ENCODE results near the gene KCTD3. TPM values are rescaled to one million over a fixed set of nuclear protein-coding genes. Genes with fewer than 3 reads are reported as not detected.

The KCTD3 gene
- total RNA-seq, 1 experiment from 2014 or later: 46.7 TPM

DNA sequence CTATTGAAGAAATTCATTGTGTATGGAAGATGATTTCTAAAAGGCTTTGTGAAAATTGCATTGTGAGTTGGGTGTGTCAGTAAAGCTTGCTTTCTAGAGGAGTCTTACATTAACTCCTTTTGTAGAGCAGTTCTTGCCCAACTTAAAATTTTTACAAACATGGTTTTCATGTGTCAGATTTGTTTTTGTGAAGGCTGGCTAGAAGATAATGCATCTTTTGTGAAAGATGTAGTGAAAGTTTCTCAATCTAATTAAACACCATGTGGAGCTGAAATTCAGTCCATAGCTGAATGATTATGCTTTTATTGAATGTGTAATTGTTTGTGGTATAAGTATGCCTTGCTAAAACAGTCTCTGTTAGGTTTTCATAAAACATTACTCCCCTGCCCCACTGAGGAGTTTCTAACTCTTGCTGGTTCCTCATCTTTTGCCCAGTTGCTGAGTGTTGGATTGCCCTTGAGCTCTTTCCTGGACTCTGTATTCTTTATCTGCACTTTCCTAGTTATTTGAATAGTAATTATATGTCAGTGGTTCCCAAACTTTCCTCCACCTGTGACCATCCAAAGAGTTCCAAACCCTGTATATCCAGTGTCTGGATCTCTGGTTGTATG is 38.0 kb downstream of the KCTD3 start (continued):
- TF ChIP-seq RAD21 (IDR thresholded peaks at IDR 0.05; ENCODE audit: low read depth) (no peak), YY1 (IDR thresholded peaks at IDR 0.05; ENCODE audit: extremely low read depth, insufficient replicate concordance, low read depth, low read length) (no peak), ATF3 (IDR thresholded peaks at IDR 0.05) (no peak), FOSL1 (IDR thresholded peaks at IDR 0.05; ENCODE audit: low read depth) (no peak), EZH2 (IDR thresholded peaks at IDR 0.05) (no peak), EGR1 (IDR thresholded peaks at IDR 0.05; ENCODE audit: low read depth) (no peak), ZFX (IDR thresholded peaks at IDR 0.05) (no peak)

DNA sequence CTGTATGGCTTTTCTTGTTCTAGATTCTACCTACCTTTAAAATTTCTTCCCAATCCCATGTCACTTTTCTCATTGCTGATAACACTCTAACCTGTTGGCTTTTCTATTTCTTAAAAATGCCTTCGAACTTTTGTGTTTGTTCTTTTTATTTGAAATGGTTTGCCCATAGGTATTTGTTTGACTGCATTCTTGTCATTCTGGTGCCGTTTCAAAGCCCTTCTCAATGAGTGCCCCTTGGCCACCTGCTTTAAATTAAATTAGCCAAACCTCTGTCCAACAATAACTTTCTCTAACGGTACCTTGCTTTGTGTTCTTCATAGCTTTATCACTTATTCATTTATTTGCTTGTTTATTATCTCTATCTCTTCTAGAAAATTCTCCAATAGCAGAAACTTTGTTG is 38.9 kb downstream of the KCTD3 start:
- no peak for DNase-seq (ENCODE audit: low read depth, low spot score)
- H3K9ac ChIP-seq (ENCODE audit: low read length): no peak overlapping the region
- H3K4me3 ChIP-seq (replicated peaks in 1 of 2; ENCODE audit: low read depth in 1 of 2, low read length in 2 of 2): no peak overlapping the region
- intact Hi-C loops (cut with micrococcal nuclease): no loop called here
- BruUV-seq (replicated peaks): no TSS peak
- POLR2A ChIA-PET: no interaction called here
- no peaks in the 10 kb centered on the region for H3K9me3 ChIP-seq (ENCODE audit: control insufficient read depth in 1 of 2, insufficient read depth in 1 of 2, low read depth in 1 of 2, low read length in 2 of 2)
- no peak for TF ChIP-seq SP1 (IDR thresholded peaks at IDR 0.05; ENCODE audit: low read depth)
- no peak for TF ChIP-seq YY1 (IDR thresholded peaks at IDR 0.05; ENCODE audit: extremely low read depth, insufficient replicate concordance, low read depth, low read length)
- no peak for TF ChIP-seq CTCF (IDR thresholded peaks at IDR 0.05 in 2 of 3, conservative IDR thresholded peaks at IDR 0.05 in 1 of 3; ENCODE audit: borderline replicate concordance in 1 of 3, insufficient read depth in 1 of 3, low read depth in 2 of 3, low read length in 2 of 3)
- no peak for TF ChIP-seq TCF7L2 (IDR thresholded peaks at IDR 0.05; ENCODE audit: borderline replicate concordance, extremely low read depth, insufficient read depth, insufficient read length)
- TF ChIP-seq FOSL1 (IDR thresholded peaks at IDR 0.05; ENCODE audit: low read depth): no peak
- no peak for TF ChIP-seq ZFX (IDR thresholded peaks at IDR 0.05)
- no peak for TF ChIP-seq EZH2phosphoT487 (IDR thresholded peaks at IDR 0.05; ENCODE audit: borderline replicate concordance)
- TF ChIP-seq JUND (IDR thresholded peaks at IDR 0.05): no peak
- TF ChIP-seq ELF1 (IDR thresholded peaks at IDR 0.05; ENCODE audit: borderline replicate concordance, low read depth): no peak
- no peak for TF ChIP-seq POLR2A (IDR thresholded peaks at IDR 0.05; ENCODE audit: borderline replicate concordance, extremely low read depth, insufficient read depth, insufficient read length)
- no peak for TF ChIP-seq ZNF274 (IDR thresholded peaks at IDR 0.05; ENCODE audit: low read depth, low read length)
- TF ChIP-seq EZH2 (IDR thresholded peaks at IDR 0.05): no peak
- H3K4me2 ChIP-seq (ENCODE audit: low read length): no peak overlapping the region
- H3K36me3 ChIP-seq (ENCODE audit: control insufficient read depth in 1 of 2, insufficient read depth in 2 of 2, low read length in 2 of 2): peaks cover 13 to 14% of the 10 kb centered on the region in 2 experiments; a peak in 3 of 4 replicates
- H4K20me1 ChIP-seq (ENCODE audit: insufficient read depth): no peaks in the 10 kb centered on the region
- no peaks in the 10 kb centered on the region for H3K4me1 ChIP-seq (ENCODE audit: control insufficient read depth in 1 of 2, insufficient read depth in 2 of 2, low read length in 2 of 2)
- H3K27ac ChIP-seq (ENCODE audit: low read depth, low read length): no peak overlapping the region
- ATAC-seq: no peak
- H2AFZ ChIP-seq (ENCODE audit: low read depth, low read length, poor library complexity, severe bottlenecking): no peak overlapping the region
- CTCF ChIA-PET: no interaction called here
- H3K27me3 ChIP-seq (ENCODE audit: insufficient read depth, low read length): no peaks in the 10 kb centered on the region
- H3K79me2 ChIP-seq (ENCODE audit: insufficient read depth, low read length): 0 out of 2 replicates have a peak, but pooled peaks cover 4% of the 10 kb centered on the region
- no peaks in the 10 kb centered on the region for H3K9me2 ChIP-seq (ENCODE audit: insufficient read depth)
- RAD21 ChIA-PET (ENCODE audit: low non-redundant PET in 1 of 2, low total read pairs in 2 of 2, uncharacterized antibody in 2 of 2, unreplicated experiment in 2 of 2): no interaction called here
